Measurements from ENCODE around the gene ADGB.

ADGB gene

DNA sequence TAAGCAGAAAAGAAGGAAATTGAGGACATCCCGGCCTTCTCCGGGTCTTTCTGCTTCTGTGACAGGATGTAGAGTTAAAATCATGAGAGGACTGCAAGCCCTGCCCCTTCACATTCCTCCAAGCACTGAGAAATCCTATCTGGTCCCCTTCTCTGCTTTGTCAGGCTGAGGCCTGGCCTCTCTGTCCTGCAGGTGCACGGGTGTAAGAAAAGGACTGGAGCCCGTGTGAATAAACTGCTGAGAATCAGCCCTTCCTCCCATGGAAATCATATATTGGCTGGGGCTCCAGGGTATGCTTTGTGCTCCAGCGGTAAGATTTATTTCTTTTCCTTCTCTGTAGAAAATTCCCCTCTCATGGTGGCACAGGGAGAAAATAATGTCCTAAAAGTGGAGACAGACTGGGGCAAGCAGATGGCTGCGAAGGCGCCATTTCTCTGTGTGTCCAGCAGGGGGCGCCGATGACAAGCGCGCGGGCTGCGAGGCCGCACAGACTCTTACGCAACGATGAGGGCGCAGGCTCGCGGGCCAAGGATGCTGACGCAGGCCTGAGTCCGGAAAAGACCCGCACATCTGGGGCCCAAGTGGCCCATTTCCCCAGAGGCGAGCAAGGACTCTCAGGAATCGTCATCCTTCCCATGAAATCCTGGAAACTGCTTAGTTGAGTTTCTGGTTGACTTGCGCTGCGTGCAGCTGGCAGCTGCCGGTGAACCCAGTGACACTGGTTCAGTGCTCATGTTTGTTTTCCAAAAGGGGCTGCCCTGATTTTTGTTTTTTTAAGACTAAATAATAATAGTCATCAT is 258.6 kb downstream of the ADGB start:
- H3K79me2 ChIP-seq (ENCODE audit: low read length): no peaks in the 10 kb centered on the region
- H4K20me1 ChIP-seq (ENCODE audit: insufficient read depth, low read length): no peaks in the 10 kb centered on the region
- H3K27ac ChIP-seq (ENCODE audit: low read length): no peak overlapping the region
- no peaks in the 10 kb centered on the region for H3K27me3 ChIP-seq (ENCODE audit: low read depth, low read length)
- no peaks in the 10 kb centered on the region for H3K36me3 ChIP-seq (replicated peaks; ENCODE audit: low read depth, low read length)
- peak overlapping the region; percentile 94 for H3K4me2 ChIP-seq (ENCODE audit: low read length)
- no peaks in the 10 kb centered on the region for H3K9me3 ChIP-seq (ENCODE audit: insufficient read depth, low read length)
- H3K9ac ChIP-seq (ENCODE audit: low read length): peak overlapping the region; percentile 62
- peaks cover 4% of the 10 kb centered on the region; the same call in 1 of the 2 replicates for H3K4me1 ChIP-seq (ENCODE audit: low read length)
- H3K4me3 ChIP-seq (ENCODE audit: low read length): peak overlapping the region; percentile 92
- TF ChIP-seq, protein P1, sequence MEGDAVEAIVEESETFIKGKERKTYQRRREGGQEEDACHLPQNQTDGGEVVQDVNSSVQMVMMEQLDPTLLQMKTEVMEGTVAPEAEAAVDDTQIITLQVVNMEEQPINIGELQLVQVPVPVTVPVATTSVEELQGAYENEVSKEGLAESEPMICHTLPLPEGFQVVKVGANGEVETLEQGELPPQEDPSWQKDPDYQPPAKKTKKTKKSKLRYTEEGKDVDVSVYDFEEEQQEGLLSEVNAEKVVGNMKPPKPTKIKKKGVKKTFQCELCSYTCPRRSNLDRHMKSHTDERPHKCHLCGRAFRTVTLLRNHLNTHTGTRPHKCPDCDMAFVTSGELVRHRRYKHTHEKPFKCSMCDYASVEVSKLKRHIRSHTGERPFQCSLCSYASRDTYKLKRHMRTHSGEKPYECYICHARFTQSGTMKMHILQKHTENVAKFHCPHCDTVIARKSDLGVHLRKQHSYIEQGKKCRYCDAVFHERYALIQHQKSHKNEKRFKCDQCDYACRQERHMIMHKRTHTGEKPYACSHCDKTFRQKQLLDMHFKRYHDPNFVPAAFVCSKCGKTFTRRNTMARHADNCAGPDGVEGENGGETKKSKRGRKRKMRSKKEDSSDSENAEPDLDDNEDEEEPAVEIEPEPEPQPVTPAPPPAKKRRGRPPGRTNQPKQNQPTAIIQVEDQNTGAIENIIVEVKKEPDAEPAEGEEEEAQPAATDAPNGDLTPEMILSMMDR (IDR thresholded peaks at IDR 0.05; ENCODE audit: low read depth, low read length): peak; percentile 76
- TF ChIP-seq EZH2phosphoT487 (IDR thresholded peaks at IDR 0.05; ENCODE audit: low read depth): no peak
- peak overlapping the region; percentile 100 for H2AFZ ChIP-seq (ENCODE audit: low read depth, low read length)

DNA sequence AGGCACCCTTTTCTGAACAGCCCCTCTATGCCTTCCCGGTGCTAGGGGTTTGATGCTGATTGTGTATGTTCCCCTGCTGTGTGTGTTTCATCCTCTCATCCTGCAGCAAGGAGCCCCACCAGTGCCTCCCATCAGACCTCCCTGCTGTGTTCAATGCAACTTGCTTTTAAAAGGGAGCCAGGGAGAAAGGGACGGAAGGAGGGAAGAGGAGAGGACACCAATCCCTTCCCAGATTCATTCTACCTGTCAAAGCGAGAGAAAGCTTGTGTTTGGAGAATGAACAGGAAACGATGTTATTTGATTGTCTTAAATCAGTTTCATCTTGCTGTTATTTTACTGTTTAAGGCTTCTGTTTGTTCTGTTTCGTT is 259.2 kb downstream of the ADGB start:
- TF ChIP-seq, protein P1 (IDR thresholded peaks at IDR 0.05; ENCODE audit: low read depth, low read length): no peak
- no peak for TF ChIP-seq EZH2phosphoT487 (IDR thresholded peaks at IDR 0.05; ENCODE audit: low read depth)
- no peaks in the 10 kb centered on the region for H4K20me1 ChIP-seq (ENCODE audit: insufficient read depth, low read length)
- no peaks in the 10 kb centered on the region for H3K27me3 ChIP-seq (ENCODE audit: low read depth, low read length)
- no peaks in the 10 kb centered on the region for H3K36me3 ChIP-seq (replicated peaks; ENCODE audit: low read depth, low read length)
- H3K79me2 ChIP-seq (ENCODE audit: low read length): no peaks in the 10 kb centered on the region
- no peaks in the 10 kb centered on the region for H3K9me3 ChIP-seq (ENCODE audit: insufficient read depth, low read length)
- peak overlapping the region; percentile 62 for H3K9ac ChIP-seq (ENCODE audit: low read length)
- no peak overlapping the region for H3K27ac ChIP-seq (ENCODE audit: low read length)
- peak overlapping the region; percentile 92 for H3K4me3 ChIP-seq (ENCODE audit: low read length)
- H3K4me2 ChIP-seq (ENCODE audit: low read length): peak overlapping the region; percentile 94
- H2AFZ ChIP-seq (ENCODE audit: low read depth, low read length): peak overlapping the region; percentile 100
- H3K4me1 ChIP-seq (ENCODE audit: low read length): peaks cover 4% of the 10 kb centered on the region; the same call in 1 of the 2 replicates

DNA sequence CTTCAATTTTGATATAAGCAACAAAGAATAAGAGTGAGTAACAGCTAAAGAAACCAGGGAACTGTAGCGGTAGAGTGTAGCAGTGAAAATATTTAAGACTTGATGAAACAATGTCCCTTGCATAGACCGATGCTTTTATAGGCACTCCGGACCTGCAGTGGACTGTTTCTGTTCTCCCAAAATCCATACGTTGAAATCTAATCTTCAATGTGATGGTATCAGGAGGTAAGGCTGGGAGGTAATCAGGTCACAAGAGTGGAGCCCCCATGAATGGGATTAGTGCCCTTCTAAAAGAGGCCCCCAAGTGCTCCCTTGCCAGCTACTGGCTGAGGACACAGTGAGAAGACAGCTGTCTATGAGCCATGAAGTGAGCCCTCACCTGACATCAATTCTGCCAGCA is 260.4 kb downstream of the ADGB start:
- Histone ChIP-seq H4K20me1 (ENCODE audit: insufficient read depth, low read length) (no peaks in the 10 kb centered on the region), H3K36me3 (replicated peaks; ENCODE audit: low read depth, low read length) (no peaks in the 10 kb centered on the region), H3K4me1 (ENCODE audit: low read length) (peaks cover 4% of the 10 kb centered on the region; the same call in 1 of the 2 replicates), H3K9me3 (ENCODE audit: insufficient read depth, low read length) (no peaks in the 10 kb centered on the region), H3K4me2 (ENCODE audit: low read length) (no peak overlapping the region), H3K79me2 (ENCODE audit: low read length) (no peaks in the 10 kb centered on the region), H3K4me3 (ENCODE audit: low read length) (no peak overlapping the region), H3K27me3 (ENCODE audit: low read depth, low read length) (no peaks in the 10 kb centered on the region), H3K27ac (ENCODE audit: low read length) (no peak overlapping the region), H2AFZ (ENCODE audit: low read depth, low read length) (no peak overlapping the region), H3K9ac (ENCODE audit: low read length) (no peak overlapping the region)
- no peak for TF ChIP-seq EZH2phosphoT487 (IDR thresholded peaks at IDR 0.05; ENCODE audit: low read depth)
- TF ChIP-seq, protein P1 (IDR thresholded peaks at IDR 0.05; ENCODE audit: low read depth, low read length): no peak

DNA sequence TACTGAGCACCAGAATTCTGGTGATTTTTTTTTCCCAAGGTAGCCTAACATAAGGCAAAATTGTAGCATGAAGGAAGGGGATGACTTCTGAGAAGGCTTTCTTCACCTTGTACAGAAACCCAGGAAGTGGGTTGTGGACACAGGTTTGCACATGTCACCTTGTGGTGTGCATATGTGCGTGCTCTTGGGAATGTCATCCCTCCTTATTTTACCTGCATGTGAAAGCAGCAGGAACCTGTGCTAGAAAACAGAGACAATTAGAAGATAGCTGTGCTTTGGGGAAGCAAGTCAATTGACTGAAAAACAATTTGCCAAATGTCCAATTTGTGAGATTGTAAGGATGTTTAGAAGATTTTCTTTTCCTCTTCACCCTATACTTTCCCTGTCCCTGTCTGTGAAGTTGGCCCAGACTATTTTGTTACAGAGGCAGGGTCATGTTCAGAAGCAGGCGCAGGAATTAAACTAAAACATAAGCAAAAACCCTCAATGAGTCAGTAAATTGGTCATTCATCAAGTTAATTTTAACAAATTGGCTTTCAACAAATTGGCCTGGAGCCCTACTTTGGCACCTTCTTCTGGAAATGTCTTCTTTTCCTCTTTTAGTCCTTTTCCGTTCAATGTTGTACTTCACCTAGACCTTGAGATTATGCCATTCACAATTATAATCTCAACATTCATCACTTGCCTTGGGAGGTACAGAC is 261.2 kb downstream of the ADGB start:
- no peaks in the 10 kb centered on the region for H3K27me3 ChIP-seq (ENCODE audit: low read depth, low read length)
- H4K20me1 ChIP-seq (ENCODE audit: insufficient read depth, low read length): no peaks in the 10 kb centered on the region
- no peak overlapping the region for H3K4me2 ChIP-seq (ENCODE audit: low read length)
- no peaks in the 10 kb centered on the region for H3K79me2 ChIP-seq (ENCODE audit: low read length)
- peaks cover 4% of the 10 kb centered on the region; the same call in 1 of the 2 replicates for H3K4me1 ChIP-seq (ENCODE audit: low read length)
- no peak overlapping the region for H2AFZ ChIP-seq (ENCODE audit: low read depth, low read length)
- no peaks in the 10 kb centered on the region for H3K9me3 ChIP-seq (ENCODE audit: insufficient read depth, low read length)
- no peaks in the 10 kb centered on the region for H3K36me3 ChIP-seq (replicated peaks; ENCODE audit: low read depth, low read length)
- no peak for TF ChIP-seq EZH2phosphoT487 (IDR thresholded peaks at IDR 0.05; ENCODE audit: low read depth)
- TF ChIP-seq, protein P1 (IDR thresholded peaks at IDR 0.05; ENCODE audit: low read depth, low read length): no peak
- H3K4me3 ChIP-seq (ENCODE audit: low read length): no peak overlapping the region
- no peak overlapping the region for H3K9ac ChIP-seq (ENCODE audit: low read length)
- H3K27ac ChIP-seq (ENCODE audit: low read length): no peak overlapping the region
